GM04503 (cell line): Measurements from ENCODE around the gene PPM1H.
"Not testable (repeated sequence)": the region's sequence is repeated elsewhere in the genome, so short reads cannot be mapped to it uniquely, and the experiment has no call there.

Source experiments
- DNase-seq: peaks from one replicate; pipeline ENCODE4 v3.0.0-alpha.2; 2012; ENCODE audit warnings: low read depth

Gene PPM1H

DNA sequence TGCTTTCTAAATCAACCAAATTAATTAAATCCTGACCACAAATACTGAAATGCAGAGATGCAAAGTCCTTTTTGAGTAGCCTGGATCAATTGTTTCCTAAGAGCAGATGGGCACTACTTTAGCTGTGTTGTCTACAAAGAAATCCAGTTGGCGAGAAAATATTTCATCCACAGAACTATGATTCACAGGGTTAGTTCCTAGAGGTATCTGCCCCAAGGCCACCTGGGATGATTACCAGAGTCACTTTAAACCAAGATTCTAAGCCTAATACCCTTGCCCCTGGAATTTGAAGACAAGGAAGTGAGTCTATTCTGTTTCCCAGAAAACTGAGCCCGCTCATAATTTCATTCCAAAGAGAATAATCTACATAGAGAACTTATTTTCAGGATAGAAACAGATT, 198.4 kb downstream of the PPM1H start:
- no peak for DNase-seq

DNA sequence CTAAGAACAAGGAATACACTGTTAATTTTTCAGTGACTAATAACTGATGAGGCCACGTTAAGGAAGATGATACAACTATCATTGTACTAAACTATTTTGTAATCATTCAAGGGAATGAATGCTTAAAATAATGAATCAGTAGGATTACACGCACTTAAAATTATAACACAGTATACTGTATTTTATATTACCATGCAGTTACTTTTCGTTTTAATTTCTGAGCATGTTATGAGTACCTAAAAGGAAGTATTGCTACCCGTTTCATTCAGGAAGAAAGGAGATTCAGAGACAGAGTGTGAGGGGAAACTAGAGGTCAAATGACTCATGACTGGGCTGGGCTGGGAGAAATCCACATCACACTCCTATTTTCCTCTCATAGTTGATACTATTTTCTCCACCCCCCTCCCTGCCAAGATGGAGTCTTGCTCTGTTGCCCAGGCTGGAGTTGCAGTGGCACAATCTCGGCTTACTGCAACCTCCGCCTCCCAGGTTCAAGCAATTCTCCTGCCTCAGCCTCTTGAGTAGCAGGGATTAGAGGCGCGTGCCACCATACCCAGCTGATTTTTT, 202.0 kb downstream of the PPM1H start:
- DNase-seq, result no peak

DNA sequence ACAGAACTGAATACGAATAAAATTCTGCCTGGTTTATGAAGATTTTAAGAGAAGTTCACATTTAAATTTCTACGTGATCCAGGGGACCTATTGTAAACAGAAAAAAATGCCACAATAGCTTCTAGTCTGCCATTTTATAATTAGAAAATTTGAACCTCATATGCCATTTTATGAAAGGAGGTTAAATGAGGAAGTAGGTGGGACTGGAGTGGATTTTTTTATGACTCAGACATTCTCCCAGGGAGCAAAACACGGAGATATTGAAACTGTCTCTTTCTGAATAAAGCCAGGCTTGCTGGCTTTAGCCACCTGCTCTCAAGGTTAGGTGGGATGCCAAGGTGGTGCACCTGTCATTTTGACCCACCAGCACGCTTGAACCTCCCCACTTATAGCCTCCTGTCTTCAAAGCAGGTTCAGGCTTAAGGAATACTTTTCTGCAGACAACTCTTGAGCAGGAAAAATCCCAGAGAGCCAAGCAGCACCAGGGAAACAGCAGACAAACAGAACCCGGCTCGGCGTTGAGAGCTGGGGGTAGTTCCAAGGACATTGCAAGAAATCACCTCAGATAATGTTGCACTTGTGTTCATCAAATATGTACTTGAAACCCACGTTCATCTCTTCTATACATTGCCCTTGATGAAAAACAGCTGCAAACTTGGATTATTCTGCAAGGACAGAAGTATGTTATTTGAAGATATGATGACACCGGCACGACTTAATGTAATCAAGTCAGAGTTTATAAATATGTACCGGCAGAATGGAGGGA, 203.7 kb downstream of the PPM1H start:
- no peak for DNase-seq

- peak; percentile 81 for DNase-seq
Observed at GRCh38 chr12:62730649-62731048, 204.3 kb downstream of the PPM1H start.

GRCh38 chr12:62729579-62730544, 205.1 kb downstream of the PPM1H start:
- DNase-seq, result not testable (repeated sequence)

DNA sequence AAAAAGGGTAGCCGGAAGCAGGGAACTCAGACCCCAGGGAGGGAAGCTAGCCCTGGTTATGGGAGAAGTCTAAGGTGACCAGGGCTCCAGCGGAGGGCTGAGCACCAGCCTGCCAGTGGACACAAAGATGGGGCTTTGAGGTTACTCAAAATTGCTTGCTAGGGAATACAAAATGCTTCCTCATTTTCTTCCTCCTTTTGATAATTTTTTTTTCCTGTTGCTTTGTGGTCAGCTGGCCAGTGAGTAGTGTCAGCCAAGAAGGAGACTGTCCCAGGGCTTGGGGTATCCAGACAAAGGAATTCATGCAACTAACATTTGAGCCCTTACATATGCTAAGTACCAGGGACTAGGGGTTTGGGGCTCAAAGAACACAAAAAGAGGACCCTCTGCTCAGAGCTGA, 206.2 kb downstream of the PPM1H start:
- no peak for DNase-seq

GRCh38 chr12:62726471-62726980, 208.4 kb downstream of the PPM1H start:
- DNase-seq, result no peak

GRCh38 chr12:62725781-62726180, 209.2 kb downstream of the PPM1H start:
- no peak for DNase-seq

DNA sequence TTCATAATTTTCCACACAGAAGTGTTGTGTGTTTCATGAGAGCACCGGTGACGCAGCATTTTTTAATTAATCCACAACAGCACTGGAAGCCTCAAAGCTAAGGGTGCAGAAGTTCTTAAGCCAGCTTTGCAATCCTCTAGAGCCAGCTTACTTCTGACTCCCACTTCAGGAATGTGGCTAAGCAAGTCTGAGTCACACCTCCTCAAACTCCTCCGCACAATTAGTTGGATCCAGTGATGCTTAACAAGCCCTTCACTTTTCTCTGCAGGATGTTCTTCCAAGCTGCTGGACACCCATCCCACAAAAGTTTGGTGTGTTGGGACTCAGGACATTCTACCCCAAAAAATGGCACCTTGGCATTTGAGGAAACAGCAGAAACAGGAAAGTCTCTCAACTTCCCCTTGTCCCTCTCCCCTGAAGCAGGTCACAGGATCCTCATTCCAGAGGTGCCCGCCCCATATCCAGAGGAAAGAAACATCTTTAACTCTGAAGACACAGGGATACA, 210.0 kb downstream of the PPM1H start:
- DNase-seq, result peak; percentile 96

- DNase-seq, result no peak
Observed at GRCh38 chr12:62724285-62724684, 210.7 kb downstream of the PPM1H start.

- DNase-seq, result no peak
Observed at GRCh38 chr12:62722971-62723680, 211.8 kb downstream of the PPM1H start.

GRCh38 chr12:62720661-62721330, 214.2 kb downstream of the PPM1H start:
- DNase-seq, result no peak

DNA sequence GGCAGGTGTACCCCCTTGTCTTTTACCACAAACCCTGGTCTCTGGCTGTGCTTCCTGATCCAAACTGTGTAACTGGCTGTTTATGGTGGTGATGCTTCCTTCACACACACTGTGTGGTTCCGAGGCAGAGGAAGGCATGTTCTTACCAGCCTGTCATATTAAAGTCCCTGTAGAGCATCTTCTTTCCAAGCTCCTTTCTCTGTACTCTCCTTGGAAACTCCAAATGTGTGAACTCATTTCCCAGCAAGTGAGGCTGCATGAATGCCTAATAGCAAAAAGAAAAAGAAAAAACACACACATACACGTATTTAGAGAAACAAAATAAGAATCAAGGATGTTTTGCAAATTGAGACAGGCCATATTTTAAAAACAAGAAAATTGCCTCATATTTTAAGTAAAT, 214.9 kb downstream of the PPM1H start:
- DNase-seq, result no peak

DNA sequence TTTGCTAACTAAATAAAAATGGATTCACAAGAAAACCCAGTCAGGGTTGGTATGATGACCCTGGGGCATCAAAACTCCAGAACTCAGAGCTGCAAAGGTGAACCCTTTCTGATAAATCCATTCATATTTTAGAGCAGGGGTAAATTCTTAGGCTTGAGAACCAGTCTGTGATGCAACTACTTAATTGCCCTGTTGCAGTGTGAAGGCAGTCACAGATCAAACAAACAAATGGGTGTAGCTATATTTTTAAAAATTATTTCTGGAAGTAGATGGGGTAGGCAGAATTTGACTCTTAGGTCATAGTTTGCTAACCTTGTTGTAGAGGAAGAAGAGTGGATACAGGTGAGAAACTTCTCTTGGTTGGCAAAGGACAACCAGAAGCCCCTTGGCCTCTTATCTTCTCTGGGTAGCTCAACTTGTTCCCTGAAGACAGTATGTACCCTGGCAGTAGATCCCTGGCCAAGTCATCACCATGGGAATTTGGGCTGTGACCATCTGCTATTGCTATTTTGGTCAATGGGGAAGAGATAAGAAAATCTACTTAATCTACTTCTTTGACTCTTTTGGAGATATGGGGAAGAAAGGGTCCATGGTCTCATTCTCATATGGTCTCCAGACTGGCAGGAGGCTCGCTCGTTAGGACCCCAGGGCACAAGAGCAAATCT, 216.1 kb downstream of the PPM1H start:
- no peak for DNase-seq

- DNase-seq, result no peak
Observed at GRCh38 chr12:62717643-62718042, 217.3 kb downstream of the PPM1H start.

DNA sequence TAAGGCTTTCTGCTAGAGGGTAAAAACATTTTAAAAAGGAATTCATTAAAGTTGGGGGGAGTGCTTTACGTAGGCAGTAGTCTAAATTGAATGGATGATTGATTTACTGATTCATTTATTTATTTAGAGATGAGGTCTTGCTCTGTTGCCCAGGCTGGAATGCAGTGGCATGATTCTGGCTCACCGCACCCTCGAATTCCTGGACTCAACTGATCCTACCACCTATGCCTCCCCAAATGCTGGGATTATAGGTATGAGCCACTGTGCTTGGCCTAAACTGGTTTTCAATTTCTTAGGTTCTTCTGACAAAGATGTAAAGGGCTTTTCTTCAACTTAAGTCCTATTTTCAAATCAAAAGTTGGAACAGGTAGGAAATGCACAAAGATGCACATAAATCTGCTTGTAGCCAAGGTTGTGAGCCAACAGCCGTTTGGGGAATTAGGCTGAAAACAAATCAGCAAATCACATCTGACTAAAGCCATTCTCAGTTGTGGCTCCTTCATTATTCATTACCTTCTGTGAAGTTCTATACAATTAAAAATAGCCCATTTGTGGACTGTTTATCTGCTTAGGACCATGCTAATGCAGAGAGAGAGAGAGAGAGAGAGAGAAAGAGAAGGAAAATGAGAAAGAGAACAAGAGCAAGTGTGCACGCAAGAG, 218.0 kb downstream of the PPM1H start:
- no peak for DNase-seq

GRCh38 chr12:62716037-62716436, 218.9 kb downstream of the PPM1H start:
- no peak for DNase-seq

- DNase-seq, result no peak
Observed at GRCh38 chr12:62714774-62715721, 219.9 kb downstream of the PPM1H start.
